ENCODE data around the gene PTPRD.

GRCh38 chr9:8963885-8964284 is 1648.9 kb downstream of the PTPRD start:
- TF ChIP-seq CTCF (conservative IDR thresholded peaks at IDR 0.05 in 1 of 2, IDR thresholded peaks at IDR 0.05 in 1 of 2; ENCODE audit: low read depth in 1 of 2, low read length in 2 of 2) (no peak), EZH2 (IDR thresholded peaks at IDR 0.05; ENCODE audit: low read length, missing control alignments) (no peak)

Measured in fibroblast of lung (primary cell).